SK-N-SH treated with all-trans-retinoic acid at 6 μM for 48 hours (cell line): ENCODE data around the gene MGMT.

Experiments used
- ATAC-seq: fragments of 200-7000 bp; cut with Tn5 transposase; 3 replicates; pipeline ENCODE4 v1.9.1; 2020; ENCODE audit warnings: mild to moderate bottlenecking, moderate library complexity
- ARNTL ChIP-seq: fragments of 450-650 bp; formaldehyde crosslinking; IDR thresholded peaks from 2 replicates; pipeline ENCODE4 v1.5.0; 2020; ENCODE audit warnings: low read depth, mild to moderate bottlenecking, moderate library complexity, borderline replicate concordance
- BACH2 ChIP-seq: fragments of 250-450 bp; sonication (Bioruptor Pico); IDR thresholded peaks from 2 replicates; pipeline ENCODE4 v1.9.0; 2021; ENCODE audit warnings: mild to moderate bottlenecking, borderline replicate concordance
- CSDC2 ChIP-seq: fragments of 250-450 bp; sonication (Bioruptor Pico); IDR thresholded peaks from 2 replicates; pipeline ENCODE4 v1.5.0; 2020; ENCODE audit warnings: mild to moderate bottlenecking, moderate library complexity
- ESRRG ChIP-seq: fragments of 250-450 bp; sonication (Bioruptor Pico); IDR thresholded peaks from 2 replicates; pipeline ENCODE4 v1.6.1; 2021; ENCODE audit warnings: mild to moderate bottlenecking
- GLIS3 ChIP-seq: fragments of 250-450 bp; sonication (Bioruptor Pico); IDR thresholded peaks from 2 replicates; pipeline ENCODE4 v1.5.0; 2020; ENCODE audit warnings: mild to moderate bottlenecking, moderate library complexity
- ISL1 ChIP-seq: fragments of 250-450 bp; sonication (Bioruptor Pico); IDR thresholded peaks from 2 replicates; pipeline ENCODE4 v2.1.2; 2022; ENCODE audit warnings: mild to moderate bottlenecking, moderate library complexity
- OSR1 ChIP-seq: fragments of 250-450 bp; sonication (Bioruptor Pico); IDR thresholded peaks from 2 replicates; pipeline ENCODE4 v1.8.0; 2022; ENCODE audit warnings: moderate library complexity, mild to moderate bottlenecking, inconsistent platforms
- RARB ChIP-seq: fragments of 250-450 bp; sonication (Bioruptor Pico); IDR thresholded peaks from 2 replicates; pipeline ENCODE4 v1.8.0; 2021; ENCODE audit warnings: mild to moderate bottlenecking, moderate library complexity
- SNAI2 ChIP-seq: fragments of 250-450 bp; sonication (Bioruptor Pico); IDR thresholded peaks from 2 replicates; pipeline ENCODE4 v1.5.0; 2020; ENCODE audit warnings: mild to moderate bottlenecking, moderate library complexity
- TCF4 ChIP-seq: fragments of 250-450 bp; sonication (Bioruptor Pico); IDR thresholded peaks from 2 replicates; pipeline ENCODE4 v1.8.0; 2021; ENCODE audit warnings: mild to moderate bottlenecking, moderate library complexity, borderline replicate concordance
- TOX ChIP-seq: fragments of 250-450 bp; sonication (Bioruptor Pico); IDR thresholded peaks from 2 replicates; pipeline ENCODE4 v1.8.0; 2021; ENCODE audit warnings: mild to moderate bottlenecking, moderate library complexity, borderline replicate concordance
- ZC3H10 ChIP-seq: fragments of 250-450 bp; sonication (Bioruptor Pico); IDR thresholded peaks from 2 replicates; pipeline ENCODE4 v1.5.1; 2021; ENCODE audit warnings: mild to moderate bottlenecking, moderate library complexity
- ZFP30 ChIP-seq: fragments of 450-650 bp; formaldehyde crosslinking; IDR thresholded peaks from 2 replicates; pipeline ENCODE4 v1.5.0; 2022; ENCODE audit warnings: mild to moderate bottlenecking, moderate library complexity
- ZNF565 ChIP-seq: fragments of 450-650 bp; formaldehyde crosslinking; conservative IDR thresholded peaks from 2 replicates; pipeline ENCODE4 v1.5.0; 2020; ENCODE audit warnings: low read depth, mild to moderate bottlenecking, moderate library complexity
- ZNF70 ChIP-seq: fragments of 450-650 bp; formaldehyde crosslinking; IDR thresholded peaks from 2 replicates; pipeline ENCODE4 v1.5.0; 2020; ENCODE audit warnings: mild to moderate bottlenecking, moderate library complexity
- ZNF8 ChIP-seq: fragments of 450-650 bp; formaldehyde crosslinking; IDR thresholded peaks from 2 replicates; pipeline ENCODE4 v1.5.0; 2020; ENCODE audit warnings: mild to moderate bottlenecking, moderate library complexity
- TF ChIP-seq, protein P1 (sequence below): fragments of 250-450 bp; sonication (Bioruptor Pico); IDR thresholded peaks from 2 replicates; pipeline ENCODE4 v1.5.1; 2021; ENCODE audit warnings: mild to moderate bottlenecking, moderate library complexity
- TF ChIP-seq, protein P2 (sequence below): fragments of 250-450 bp; sonication (Bioruptor Pico); IDR thresholded peaks from 2 replicates; pipeline ENCODE4 v1.5.1; 2020; ENCODE audit warnings: low read depth, mild to moderate bottlenecking, moderate library complexity
- TF ChIP-seq, protein P3 (sequence below): fragments of 250-450 bp; sonication (Bioruptor Pico); IDR thresholded peaks from 2 replicates; pipeline ENCODE4 v1.8.0; 2020; ENCODE audit warnings: mild to moderate bottlenecking, moderate library complexity, borderline replicate concordance

Gene MGMT

DNA sequence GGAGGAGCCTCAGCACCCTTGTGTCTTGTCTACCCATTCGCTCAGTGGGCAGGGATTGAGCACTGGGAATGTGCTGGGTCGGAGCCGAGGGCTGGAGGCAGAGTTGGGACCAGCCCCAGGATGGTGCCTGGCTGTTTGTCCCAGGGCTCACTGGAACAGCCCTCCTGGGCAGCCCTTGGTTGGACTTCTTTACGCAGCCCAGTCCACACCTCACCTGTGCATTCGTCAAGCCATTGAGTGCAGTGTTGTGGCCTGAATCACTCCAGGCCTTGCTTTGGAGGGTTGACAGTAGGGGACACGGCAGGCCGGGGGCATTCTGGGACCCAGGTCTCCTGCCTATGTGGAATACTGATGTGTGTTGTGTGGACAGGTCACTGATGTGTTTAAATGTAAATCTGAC, 229.6 kb downstream of the MGMT start:
- ATAC-seq = no peak
- no peak for TF ChIP-seq BACH2 (CRISPR knock-in tag)
- no peak for TF ChIP-seq TCF4
- TF ChIP-seq, protein P1, sequence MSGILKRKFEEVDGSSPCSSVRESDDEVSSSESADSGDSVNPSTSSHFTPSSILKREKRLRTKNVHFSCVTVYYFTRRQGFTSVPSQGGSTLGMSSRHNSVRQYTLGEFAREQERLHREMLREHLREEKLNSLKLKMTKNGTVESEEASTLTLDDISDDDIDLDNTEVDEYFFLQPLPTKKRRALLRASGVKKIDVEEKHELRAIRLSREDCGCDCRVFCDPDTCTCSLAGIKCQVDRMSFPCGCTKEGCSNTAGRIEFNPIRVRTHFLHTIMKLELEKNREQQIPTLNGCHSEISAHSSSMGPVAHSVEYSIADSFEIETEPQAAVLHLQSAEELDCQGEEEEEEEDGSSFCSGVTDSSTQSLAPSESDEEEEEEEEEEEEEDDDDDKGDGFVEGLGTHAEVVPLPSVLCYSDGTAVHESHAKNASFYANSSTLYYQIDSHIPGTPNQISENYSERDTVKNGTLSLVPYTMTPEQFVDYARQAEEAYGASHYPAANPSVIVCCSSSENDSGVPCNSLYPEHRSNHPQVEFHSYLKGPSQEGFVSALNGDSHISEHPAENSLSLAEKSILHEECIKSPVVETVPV (CRISPR knock-in tag) = no peak
- no peak for TF ChIP-seq CSDC2
- no peak for TF ChIP-seq ZFP30
- no peak for TF ChIP-seq OSR1 (CRISPR knock-in tag)

DNA sequence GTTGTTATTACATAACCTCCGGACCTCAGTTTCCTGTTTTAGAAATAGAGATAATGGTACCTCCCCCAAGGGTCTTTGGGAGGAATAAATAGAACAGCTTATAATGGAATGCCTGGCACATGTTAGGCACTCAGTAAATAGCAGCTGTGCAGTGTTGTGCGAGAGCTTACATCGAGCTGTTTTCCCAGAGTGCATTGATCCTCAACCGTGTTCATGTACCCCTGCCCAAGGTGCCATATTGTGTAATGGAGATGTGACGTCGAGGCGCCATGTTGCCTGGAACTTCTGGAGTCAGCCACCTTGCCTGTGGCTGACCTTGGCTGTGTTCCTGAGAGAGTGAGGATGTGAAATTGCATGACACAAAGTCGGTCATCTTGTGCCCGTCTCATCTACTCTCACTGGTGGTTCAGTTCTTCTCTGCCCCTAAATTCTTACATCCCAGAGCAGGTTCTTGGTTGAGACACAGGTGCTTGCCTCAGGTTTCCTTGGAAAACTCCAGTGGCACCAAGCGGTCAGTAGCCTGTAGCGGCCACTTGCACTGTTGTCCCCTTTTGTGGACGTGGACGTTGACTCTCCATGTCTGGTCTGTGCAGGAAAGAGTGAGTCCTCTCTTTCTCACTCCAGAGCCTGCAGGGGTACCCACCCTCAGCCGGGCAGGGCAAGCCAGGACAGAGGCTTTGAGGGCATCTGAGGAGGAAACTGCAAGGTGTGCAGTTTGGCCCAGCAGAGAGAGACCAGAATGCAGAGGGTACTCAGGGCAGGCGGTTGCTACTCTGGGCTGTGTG, 230.6 kb downstream of the MGMT start:
- no peak for TF ChIP-seq OSR1 (CRISPR knock-in tag)
- TF ChIP-seq ESRRG (CRISPR knock-in tag) = no peak
- no peak for TF ChIP-seq ZFP30
- TF ChIP-seq, protein P1 (CRISPR knock-in tag) = no peak
- TF ChIP-seq, protein P2, sequence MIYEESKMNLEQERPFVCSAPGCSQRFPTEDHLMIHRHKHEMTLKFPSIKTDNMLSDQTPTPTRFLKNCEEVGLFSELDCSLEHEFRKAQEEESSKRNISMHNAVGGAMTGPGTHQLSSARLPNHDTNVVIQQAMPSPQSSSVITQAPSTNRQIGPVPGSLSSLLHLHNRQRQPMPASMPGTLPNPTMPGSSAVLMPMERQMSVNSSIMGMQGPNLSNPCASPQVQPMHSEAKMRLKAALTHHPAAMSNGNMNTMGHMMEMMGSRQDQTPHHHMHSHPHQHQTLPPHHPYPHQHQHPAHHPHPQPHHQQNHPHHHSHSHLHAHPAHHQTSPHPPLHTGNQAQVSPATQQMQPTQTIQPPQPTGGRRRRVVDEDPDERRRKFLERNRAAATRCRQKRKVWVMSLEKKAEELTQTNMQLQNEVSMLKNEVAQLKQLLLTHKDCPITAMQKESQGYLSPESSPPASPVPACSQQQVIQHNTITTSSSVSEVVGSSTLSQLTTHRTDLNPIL (CRISPR knock-in tag) = no peak
- TF ChIP-seq ZC3H10 (CRISPR knock-in tag) = no peak
- TF ChIP-seq ZNF70 (CRISPR knock-in tag) = no peak
- TF ChIP-seq ZNF8 = no peak
- ATAC-seq = no peak

DNA sequence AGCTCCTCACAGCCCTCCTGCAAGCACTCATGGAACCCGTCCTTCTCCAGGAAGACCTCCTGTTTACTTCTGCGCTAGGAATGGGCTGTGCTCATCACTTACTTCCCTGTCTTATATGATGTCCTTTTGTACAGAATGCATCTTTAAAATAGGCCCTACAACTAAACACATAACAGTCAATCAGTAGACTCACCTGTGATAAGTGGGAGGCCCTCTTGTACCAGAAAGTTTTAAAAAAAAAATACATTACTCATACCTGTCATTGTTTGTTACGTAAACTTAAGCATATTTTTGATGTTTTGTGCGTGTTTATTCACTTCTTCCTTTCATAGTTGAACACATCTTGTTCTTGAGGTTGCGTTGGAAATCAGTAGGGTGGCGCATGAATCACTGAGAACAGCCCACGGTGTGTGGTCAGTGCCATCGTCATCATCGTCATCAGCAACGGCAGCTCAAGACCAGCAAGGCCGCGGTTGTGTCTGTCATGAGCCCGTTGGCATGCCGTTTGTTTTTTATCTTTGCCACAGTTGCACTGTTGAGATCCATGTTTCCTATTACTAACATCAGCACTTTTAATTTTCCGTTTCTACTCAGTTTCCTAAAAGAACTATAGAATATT, 232.8 kb downstream of the MGMT start:
- TF ChIP-seq SNAI2 = no peak
- TF ChIP-seq GLIS3 = no peak

DNA sequence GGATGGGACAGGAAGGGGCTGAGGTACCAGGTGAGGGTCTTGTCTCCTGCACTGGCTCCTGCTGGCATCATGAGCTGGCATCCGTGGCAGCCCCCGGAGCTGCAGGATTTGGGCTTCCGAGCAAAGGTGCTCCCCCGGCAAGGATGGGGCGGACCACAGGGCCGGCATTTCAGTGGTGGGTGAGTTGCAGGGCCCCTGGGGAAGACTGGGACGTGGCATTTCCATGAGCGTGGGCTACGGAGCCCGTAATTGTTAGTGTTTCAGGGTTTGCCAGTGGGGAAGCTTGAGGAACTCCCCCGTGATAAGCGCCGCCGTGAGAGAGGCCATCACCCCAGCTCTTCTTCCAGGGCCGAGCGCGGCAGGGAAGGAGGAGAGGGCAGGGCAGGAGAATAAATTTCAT, 235.6 kb downstream of the MGMT start:
- ATAC-seq = no peak
- no peak for TF ChIP-seq ISL1

More for the DNA sequence above, 232.8 kb downstream of the MGMT start:
- no peak for ATAC-seq

DNA sequence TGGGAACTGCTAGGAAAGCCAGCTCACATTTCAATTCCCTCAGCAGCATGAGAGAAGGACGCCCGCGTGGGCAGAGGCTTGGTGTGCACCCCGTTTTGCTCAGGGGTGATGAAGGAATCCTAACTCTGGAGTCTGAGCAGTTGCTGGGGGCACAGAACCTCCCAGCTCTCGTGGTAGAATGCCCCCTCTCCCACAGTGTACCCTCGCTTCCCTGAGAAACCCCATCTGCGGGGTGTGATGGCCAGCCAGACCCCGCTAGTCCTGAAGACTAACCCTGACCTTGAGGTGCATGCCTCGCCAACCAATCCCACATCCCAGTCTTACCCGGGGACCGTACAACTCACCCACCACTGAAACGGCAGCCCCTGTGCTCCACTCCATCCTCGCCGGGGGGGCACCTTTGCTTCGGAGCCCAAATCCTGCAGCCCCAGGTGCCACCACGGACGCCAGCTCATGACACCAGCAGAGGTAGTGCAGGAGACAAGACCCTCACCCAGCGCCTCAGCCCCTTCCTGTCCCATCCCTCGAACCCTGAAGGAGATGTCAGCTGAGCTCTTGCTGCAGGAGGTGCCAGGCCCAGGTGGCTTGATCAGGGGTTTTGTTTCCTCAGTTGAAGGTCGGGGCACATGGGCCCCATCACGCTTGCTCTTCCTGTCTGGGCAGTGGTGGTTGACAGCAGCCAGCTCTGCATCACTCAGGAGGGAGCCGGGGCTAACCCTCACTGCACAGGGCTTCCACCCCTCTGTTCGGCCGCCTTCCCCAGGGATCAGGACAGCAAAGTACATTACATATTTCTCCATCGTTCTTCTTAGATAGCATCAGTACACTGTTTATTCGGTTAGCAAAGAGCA, 236.5 kb downstream of the MGMT start:
- ATAC-seq = no peak
- TF ChIP-seq ARNTL = no peak
- TF ChIP-seq ESRRG (CRISPR knock-in tag) = no peak
- TF ChIP-seq, protein P3, sequence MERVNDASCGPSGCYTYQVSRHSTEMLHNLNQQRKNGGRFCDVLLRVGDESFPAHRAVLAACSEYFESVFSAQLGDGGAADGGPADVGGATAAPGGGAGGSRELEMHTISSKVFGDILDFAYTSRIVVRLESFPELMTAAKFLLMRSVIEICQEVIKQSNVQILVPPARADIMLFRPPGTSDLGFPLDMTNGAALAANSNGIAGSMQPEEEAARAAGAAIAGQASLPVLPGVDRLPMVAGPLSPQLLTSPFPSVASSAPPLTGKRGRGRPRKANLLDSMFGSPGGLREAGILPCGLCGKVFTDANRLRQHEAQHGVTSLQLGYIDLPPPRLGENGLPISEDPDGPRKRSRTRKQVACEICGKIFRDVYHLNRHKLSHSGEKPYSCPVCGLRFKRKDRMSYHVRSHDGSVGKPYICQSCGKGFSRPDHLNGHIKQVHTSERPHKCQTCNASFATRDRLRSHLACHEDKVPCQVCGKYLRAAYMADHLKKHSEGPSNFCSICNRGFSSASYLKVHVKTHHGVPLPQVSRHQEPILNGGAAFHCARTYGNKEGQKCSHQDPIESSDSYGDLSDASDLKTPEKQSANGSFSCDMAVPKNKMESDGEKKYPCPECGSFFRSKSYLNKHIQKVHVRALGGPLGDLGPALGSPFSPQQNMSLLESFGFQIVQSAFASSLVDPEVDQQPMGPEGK = no peak
- TF ChIP-seq, protein P2 (CRISPR knock-in tag) = no peak
- no peak for TF ChIP-seq ZNF565
- no peak for TF ChIP-seq ZFP30
- no peak for TF ChIP-seq TOX (CRISPR knock-in tag)
- no peak for TF ChIP-seq RARB (CRISPR knock-in tag)
